MM.1S (cell line): ENCODE results near the gene FNTB.

Experiments
- DNase-seq: peaks from one replicate; pipeline ENCODE4 v3.0.0-alpha.2; 2015
- H2AFZ ChIP-seq: fragments of 300-600 bp; sonication (generic); 2 replicates; pipeline ENCODE4 v1.6.0; 2016; ENCODE audit warnings: antibody characterized with exemption, low read length
- H3F3A ChIP-seq: fragments of 300-600 bp; sonication (generic); 2 replicates; pipeline ENCODE4 v1.6.1; 2016; ENCODE audit warnings: mild to moderate bottlenecking, antibody characterized with exemption, low read length, moderate library complexity, mixed read lengths; ENCODE audit not compliant: insufficient read depth
- H3K27ac ChIP-seq: fragments of 300-600 bp; sonication (generic); 2 replicates; pipeline ENCODE4 v1.5.1; 2016; ENCODE audit warnings: mild to moderate bottlenecking, low read length
- H3K27me3 ChIP-seq: fragments of 300-600 bp; sonication (generic); replicated peaks from 2 replicates; pipeline ENCODE4 v1.6.0; 2016; ENCODE audit warnings: low read length; ENCODE audit not compliant: insufficient read depth
- H3K36me3 ChIP-seq: fragments of 300-600 bp; sonication (generic); replicated peaks from 2 replicates; pipeline ENCODE4 v1.6.1; 2016; ENCODE audit warnings: mild to moderate bottlenecking, low read length, mixed read lengths; ENCODE audit not compliant: insufficient read depth
- H3K4me1 ChIP-seq: fragments of 300-600 bp; sonication (generic); 2 replicates; pipeline ENCODE4 v1.6.1; 2016; ENCODE audit warnings: low read length, mixed read lengths
- H3K4me2 ChIP-seq: fragments of 300-600 bp; sonication (generic); 2 replicates; pipeline ENCODE4 v1.6.0; 2016; ENCODE audit warnings: low read depth, low read length
- H3K4me3 ChIP-seq: fragments of 300-600 bp; sonication (generic); 2 replicates; pipeline ENCODE4 v1.5.1; 2016; ENCODE audit warnings: low read length, mixed read lengths
- H3K79me2 ChIP-seq: fragments of 300-600 bp; sonication (generic); 2 replicates; pipeline ENCODE4 v1.6.1; 2016; ENCODE audit warnings: mixed run types, low read length, mixed read lengths
- H3K9ac ChIP-seq: fragments of 300-600 bp; sonication (generic); 2 replicates; pipeline ENCODE4 v1.6.1; 2016; ENCODE audit warnings: low read length, mixed read lengths
- H3K9me2 ChIP-seq: fragments of 300-600 bp; sonication (generic); replicated peaks from 2 replicates; pipeline ENCODE4 v1.6.1; 2016; ENCODE audit warnings: mild to moderate bottlenecking, low read length, mixed read lengths; ENCODE audit not compliant: insufficient read depth
- H3K9me3 ChIP-seq: fragments of 300-600 bp; sonication (generic); replicated peaks from 2 replicates; pipeline ENCODE4 v1.6.1; 2016; ENCODE audit warnings: mild to moderate bottlenecking, low read length, mixed read lengths; ENCODE audit not compliant: insufficient read depth
- H4K20me1 ChIP-seq: fragments of 300-600 bp; sonication (generic); 2 replicates; pipeline ENCODE4 v1.6.1; 2016; ENCODE audit warnings: mild to moderate bottlenecking, low read length, moderate library complexity, mixed read lengths; ENCODE audit not compliant: insufficient read depth
- EZH2 ChIP-seq: fragments of 300-600 bp; sonication (generic); optimal IDR thresholded peaks from 2 replicates; pipeline ENCODE3; 2017; ENCODE audit warnings: low read depth, mild to moderate bottlenecking, antibody characterized with exemption, low read length, mixed read lengths
- EZH2phosphoT487 ChIP-seq: fragments of 300-600 bp; sonication (generic); IDR thresholded peaks from 2 replicates; pipeline ENCODE4 v1.6.1; 2018; ENCODE audit warnings: antibody characterized with exemption, low read length
- TF ChIP-seq, protein P1 (sequence below): fragments of 300-600 bp; sonication (generic); IDR thresholded peaks from 2 replicates; pipeline ENCODE4 v1.5.1; 2016; ENCODE audit warnings: antibody characterized with exemption, low read length, mixed read lengths

Gene FNTB

DNA sequence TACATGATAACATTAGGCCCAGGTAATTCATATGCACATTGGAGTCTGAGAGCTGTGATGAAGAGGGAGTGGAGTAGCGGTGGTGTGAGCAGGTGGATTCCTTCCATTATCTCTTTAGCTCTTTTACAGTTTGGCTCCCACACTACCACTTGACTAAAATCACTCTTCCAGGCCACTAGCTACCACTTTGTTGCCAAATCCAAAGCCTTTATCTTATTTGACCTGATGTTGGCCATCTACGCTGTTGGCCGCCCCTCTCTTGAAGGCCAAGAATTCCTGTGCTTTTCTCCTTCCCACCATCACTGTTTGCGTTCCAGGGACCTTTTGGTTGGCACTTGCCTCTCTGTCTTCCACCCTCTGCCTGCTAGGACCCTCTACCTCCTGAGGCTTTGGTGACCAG lies 119.6 kb downstream of the FNTB start:
- peaks cover 6% of the 10 kb centered on the region for H3K79me2 ChIP-seq
- no peaks in the 10 kb centered on the region for H3K36me3 ChIP-seq
- H4K20me1 ChIP-seq: no peaks in the 10 kb centered on the region
- H3K4me2 ChIP-seq: no peak overlapping the region
- H3K9me3 ChIP-seq: no peaks in the 10 kb centered on the region
- H2AFZ ChIP-seq: no peak overlapping the region
- H3K9me2 ChIP-seq: no peaks in the 10 kb centered on the region
- H3F3A ChIP-seq: no peaks in the 10 kb centered on the region
- H3K27me3 ChIP-seq: no peaks in the 10 kb centered on the region
- TF ChIP-seq EZH2phosphoT487 (no peak), EZH2 (no peak)
- TF ChIP-seq, protein P1, sequence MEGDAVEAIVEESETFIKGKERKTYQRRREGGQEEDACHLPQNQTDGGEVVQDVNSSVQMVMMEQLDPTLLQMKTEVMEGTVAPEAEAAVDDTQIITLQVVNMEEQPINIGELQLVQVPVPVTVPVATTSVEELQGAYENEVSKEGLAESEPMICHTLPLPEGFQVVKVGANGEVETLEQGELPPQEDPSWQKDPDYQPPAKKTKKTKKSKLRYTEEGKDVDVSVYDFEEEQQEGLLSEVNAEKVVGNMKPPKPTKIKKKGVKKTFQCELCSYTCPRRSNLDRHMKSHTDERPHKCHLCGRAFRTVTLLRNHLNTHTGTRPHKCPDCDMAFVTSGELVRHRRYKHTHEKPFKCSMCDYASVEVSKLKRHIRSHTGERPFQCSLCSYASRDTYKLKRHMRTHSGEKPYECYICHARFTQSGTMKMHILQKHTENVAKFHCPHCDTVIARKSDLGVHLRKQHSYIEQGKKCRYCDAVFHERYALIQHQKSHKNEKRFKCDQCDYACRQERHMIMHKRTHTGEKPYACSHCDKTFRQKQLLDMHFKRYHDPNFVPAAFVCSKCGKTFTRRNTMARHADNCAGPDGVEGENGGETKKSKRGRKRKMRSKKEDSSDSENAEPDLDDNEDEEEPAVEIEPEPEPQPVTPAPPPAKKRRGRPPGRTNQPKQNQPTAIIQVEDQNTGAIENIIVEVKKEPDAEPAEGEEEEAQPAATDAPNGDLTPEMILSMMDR: no peak
- H3K9ac ChIP-seq: no peak overlapping the region
- DNase-seq: no peak
- no peak overlapping the region for H3K4me3 ChIP-seq
- no peaks in the 10 kb centered on the region for H3K4me1 ChIP-seq
- no peak overlapping the region for H3K27ac ChIP-seq

DNA sequence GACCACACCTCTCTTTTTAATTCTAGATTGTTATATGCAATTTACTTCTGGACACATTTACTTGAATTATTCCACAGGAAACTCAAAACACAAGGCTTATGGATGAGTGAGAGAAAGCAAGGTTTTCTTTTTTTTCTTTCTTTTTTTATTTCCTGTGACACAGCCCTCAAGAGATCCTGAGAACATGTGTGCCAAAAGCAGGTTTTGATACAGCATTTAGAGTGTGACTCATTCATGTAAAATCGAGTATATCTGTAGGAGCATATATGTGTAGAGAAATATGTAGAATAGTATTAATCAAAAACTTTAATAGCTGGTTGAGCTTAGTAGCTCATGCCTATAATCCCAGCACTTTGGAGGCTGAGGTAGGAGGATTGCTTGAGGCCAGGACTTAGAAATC lies 120.0 kb downstream of the FNTB start:
- no peak overlapping the region for H3K9ac ChIP-seq
- no peaks in the 10 kb centered on the region for H3K27me3 ChIP-seq
- H3K9me3 ChIP-seq: no peaks in the 10 kb centered on the region
- H3K36me3 ChIP-seq: no peaks in the 10 kb centered on the region
- H4K20me1 ChIP-seq: no peaks in the 10 kb centered on the region
- TF ChIP-seq, protein P1: no peak
- TF ChIP-seq EZH2phosphoT487 (no peak), EZH2 (no peak)
- H3K4me1 ChIP-seq: no peaks in the 10 kb centered on the region
- H2AFZ ChIP-seq: no peak overlapping the region
- no peak for DNase-seq
- no peak overlapping the region for H3K4me2 ChIP-seq
- H3F3A ChIP-seq: no peaks in the 10 kb centered on the region
- no peaks in the 10 kb centered on the region for H3K9me2 ChIP-seq
- no peak overlapping the region for H3K4me3 ChIP-seq
- peaks cover 4% of the 10 kb centered on the region; the same call in 1 of the 2 replicates for H3K79me2 ChIP-seq
- H3K27ac ChIP-seq: no peak overlapping the region

DNA sequence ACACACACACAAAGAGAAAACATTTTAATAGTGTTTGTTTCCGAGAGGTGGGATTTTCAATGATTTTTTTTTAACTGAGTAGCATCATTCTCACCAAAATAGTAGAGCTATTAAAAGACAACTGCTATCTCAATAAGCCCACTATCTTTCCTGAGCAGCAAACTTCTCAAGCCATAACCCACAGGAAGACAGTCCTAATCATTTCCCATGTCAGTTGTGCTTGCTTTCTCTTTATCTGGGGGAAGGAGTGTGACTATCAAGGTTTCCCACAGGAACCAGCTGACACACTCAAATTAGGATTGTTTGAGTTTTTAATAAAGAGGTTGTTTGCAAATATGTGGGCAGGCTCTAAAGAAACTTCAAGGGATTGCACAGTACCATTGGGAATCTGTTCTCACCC lies 120.5 kb downstream of the FNTB start:
- Histone ChIP-seq H3K9ac (no peak overlapping the region), H3K9me2 (no peaks in the 10 kb centered on the region), H2AFZ (no peak overlapping the region), H4K20me1 (no peaks in the 10 kb centered on the region), H3K79me2 (no peaks in the 10 kb centered on the region), H3K4me1 (no peaks in the 10 kb centered on the region), H3K4me2 (no peak overlapping the region), H3K27ac (no peak overlapping the region), H3K4me3 (no peak overlapping the region), H3F3A (no peaks in the 10 kb centered on the region), H3K9me3 (no peaks in the 10 kb centered on the region), H3K27me3 (no peaks in the 10 kb centered on the region), H3K36me3 (no peaks in the 10 kb centered on the region)
- no peak for DNase-seq
- TF ChIP-seq EZH2phosphoT487 (no peak), EZH2 (no peak)
- TF ChIP-seq, protein P1: no peak

DNA sequence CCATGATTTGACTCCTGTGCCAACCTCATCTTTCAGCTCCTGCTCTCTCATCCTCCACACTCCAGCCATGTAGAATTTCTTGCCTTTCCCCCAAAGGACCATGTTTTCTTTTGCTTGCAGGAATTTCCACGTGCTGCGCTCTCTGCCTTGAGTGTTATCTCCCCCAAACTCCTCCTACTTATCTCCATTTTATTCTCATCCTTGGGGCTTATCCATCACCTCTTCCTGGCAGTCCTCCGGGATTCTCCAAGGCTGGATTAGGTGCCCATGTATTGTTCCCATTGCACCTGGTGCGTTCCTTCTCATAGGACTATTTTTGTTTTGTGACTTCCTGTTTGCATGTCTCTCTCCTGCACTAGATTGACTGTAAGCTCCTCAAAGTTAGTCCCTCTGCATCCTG lies 122.7 kb downstream of the FNTB start:
- H4K20me1 ChIP-seq: no peaks in the 10 kb centered on the region
- no peaks in the 10 kb centered on the region for H3K36me3 ChIP-seq
- no peak for DNase-seq
- TF ChIP-seq, protein P1: no peak
- TF ChIP-seq EZH2phosphoT487 (no peak), EZH2 (no peak)
- H3K4me2 ChIP-seq: no peak overlapping the region
- no peak overlapping the region for H2AFZ ChIP-seq
- no peaks in the 10 kb centered on the region for H3F3A ChIP-seq
- no peaks in the 10 kb centered on the region for H3K4me1 ChIP-seq
- H3K27ac ChIP-seq: no peak overlapping the region
- H3K79me2 ChIP-seq: no peaks in the 10 kb centered on the region
- H3K9me2 ChIP-seq: no peaks in the 10 kb centered on the region
- no peak overlapping the region for H3K9ac ChIP-seq
- H3K4me3 ChIP-seq: no peak overlapping the region
- H3K27me3 ChIP-seq: no peaks in the 10 kb centered on the region
- H3K9me3 ChIP-seq: no peaks in the 10 kb centered on the region
